WTC11 (cell line): ENCODE data around the gene HMGCL.

Source experiments
- SP1 ChIP-seq: sonication (generic); formaldehyde crosslinking; conservative IDR thresholded peaks from 2 replicates; pipeline ENCODE4 v1.8.1; 2022; ENCODE audit warnings: missing genetic modification reagents
- ZNF121 ChIP-seq: sonication (generic); formaldehyde crosslinking; IDR thresholded peaks from 2 replicates; pipeline ENCODE4 v1.8.0; 2023; ENCODE audit warnings: missing genetic modification reagents
- TF ChIP-seq, protein P1 (sequence below): fragments of 200-600 bp; IDR thresholded peaks from 2 replicates; pipeline ENCODE4 v1.8.0; 2022; ENCODE audit warnings: antibody characterized with exemption
- TF ChIP-seq, protein P2 (sequence below): fragments of 250-450 bp; sonication (Bioruptor Pico); conservative IDR thresholded peaks from 2 replicates; pipeline ENCODE4 v1.9.0; 2021; ENCODE audit warnings: mild to moderate bottlenecking
- TF ChIP-seq, protein P3 (sequence below): sonication (generic); formaldehyde crosslinking; IDR thresholded peaks from 2 replicates; pipeline ENCODE4 v1.8.1; 2023; ENCODE audit warnings: mild to moderate bottlenecking, moderate library complexity, missing genetic modification reagents
- TF ChIP-seq, protein P4 (sequence below): sonication (generic); formaldehyde crosslinking; IDR thresholded peaks from 2 replicates; pipeline ENCODE4 v1.8.1; 2022; ENCODE audit warnings: low read depth, missing genetic modification reagents, borderline replicate concordance
- TF ChIP-seq, protein P5 (sequence below): sonication (generic); formaldehyde crosslinking; IDR thresholded peaks from 2 replicates; pipeline ENCODE4 v1.8.1; 2022; ENCODE audit warnings: missing genetic modification reagents, borderline replicate concordance

DNA sequence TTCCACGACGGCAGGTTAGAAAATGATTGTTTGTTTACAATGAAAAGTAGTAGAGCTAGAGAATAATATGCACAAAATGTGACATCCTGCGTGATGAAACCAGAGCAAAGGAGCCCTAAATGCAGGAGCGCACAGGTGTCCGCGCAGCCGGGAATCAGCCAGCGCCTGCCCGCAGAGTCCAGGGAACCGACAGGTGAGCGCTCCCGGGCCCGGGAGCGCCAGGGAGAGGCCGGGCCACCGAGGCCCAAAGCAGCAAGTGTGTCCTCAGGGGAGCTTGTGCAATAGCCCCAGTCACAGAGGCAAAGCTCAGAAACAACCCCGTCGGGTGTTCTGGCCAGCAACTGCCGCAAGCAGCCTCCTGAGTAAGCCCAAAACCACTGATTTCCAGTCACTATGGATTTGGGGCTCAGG lies 23.9 kb downstream of the HMGCL start:
- TF ChIP-seq, protein P1, sequence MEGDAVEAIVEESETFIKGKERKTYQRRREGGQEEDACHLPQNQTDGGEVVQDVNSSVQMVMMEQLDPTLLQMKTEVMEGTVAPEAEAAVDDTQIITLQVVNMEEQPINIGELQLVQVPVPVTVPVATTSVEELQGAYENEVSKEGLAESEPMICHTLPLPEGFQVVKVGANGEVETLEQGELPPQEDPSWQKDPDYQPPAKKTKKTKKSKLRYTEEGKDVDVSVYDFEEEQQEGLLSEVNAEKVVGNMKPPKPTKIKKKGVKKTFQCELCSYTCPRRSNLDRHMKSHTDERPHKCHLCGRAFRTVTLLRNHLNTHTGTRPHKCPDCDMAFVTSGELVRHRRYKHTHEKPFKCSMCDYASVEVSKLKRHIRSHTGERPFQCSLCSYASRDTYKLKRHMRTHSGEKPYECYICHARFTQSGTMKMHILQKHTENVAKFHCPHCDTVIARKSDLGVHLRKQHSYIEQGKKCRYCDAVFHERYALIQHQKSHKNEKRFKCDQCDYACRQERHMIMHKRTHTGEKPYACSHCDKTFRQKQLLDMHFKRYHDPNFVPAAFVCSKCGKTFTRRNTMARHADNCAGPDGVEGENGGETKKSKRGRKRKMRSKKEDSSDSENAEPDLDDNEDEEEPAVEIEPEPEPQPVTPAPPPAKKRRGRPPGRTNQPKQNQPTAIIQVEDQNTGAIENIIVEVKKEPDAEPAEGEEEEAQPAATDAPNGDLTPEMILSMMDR, result no peak
- TF ChIP-seq, protein P2, sequence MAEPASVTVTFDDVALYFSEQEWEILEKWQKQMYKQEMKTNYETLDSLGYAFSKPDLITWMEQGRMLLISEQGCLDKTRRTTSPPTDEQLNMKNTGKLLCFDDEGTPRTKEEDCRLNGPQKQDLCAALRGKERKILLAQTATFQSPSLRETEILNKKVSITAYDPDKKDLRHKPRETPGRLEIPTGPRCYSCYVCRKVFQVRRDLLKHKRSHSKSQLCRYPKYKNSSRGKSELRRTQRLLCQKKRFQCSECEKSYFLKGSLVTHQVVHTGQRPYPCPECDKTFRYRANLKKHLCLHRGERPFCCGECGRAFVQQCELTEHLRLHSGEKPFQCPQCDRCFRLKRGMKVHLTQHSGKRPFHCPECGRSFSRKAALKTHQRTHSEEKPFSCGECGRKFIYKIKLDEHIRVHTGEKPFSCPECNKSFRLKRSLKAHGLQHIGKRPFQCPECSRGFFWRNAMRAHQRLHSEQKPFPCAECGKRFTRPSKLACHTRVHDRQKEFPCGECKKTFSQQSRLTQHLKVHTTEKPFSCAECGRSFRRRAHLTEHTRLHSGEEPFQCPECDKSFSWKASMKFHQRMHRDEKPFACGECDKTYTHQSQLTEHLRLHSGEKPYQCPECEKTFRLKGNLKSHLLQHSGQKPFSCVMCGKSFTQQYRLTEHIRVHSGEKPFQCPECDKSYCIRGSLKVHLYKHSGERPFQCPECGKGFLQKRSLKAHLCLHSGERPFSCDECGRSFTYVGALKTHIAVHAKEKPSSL (CRISPR knock-in tag), result no peak
- TF ChIP-seq, protein P3, sequence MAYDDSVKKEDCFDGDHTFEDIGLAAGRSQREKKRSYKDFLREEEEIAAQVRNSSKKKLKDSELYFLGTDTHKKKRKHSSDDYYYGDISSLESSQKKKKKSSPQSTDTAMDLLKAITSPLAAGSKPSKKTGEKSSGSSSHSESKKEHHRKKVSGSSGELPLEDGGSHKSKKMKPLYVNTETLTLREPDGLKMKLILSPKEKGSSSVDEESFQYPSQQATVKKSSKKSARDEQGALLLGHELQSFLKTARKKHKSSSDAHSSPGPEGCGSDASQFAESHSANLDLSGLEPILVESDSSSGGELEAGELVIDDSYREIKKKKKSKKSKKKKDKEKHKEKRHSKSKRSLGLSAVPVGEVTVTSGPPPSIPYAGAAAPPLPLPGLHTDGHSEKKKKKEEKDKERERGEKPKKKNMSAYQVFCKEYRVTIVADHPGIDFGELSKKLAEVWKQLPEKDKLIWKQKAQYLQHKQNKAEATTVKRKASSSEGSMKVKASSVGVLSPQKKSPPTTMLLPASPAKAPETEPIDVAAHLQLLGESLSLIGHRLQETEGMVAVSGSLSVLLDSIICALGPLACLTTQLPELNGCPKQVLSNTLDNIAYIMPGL (CRISPR knock-in tag), result no peak
- TF ChIP-seq ZNF121 (CRISPR knock-in tag), result no peak
- TF ChIP-seq, protein P4, sequence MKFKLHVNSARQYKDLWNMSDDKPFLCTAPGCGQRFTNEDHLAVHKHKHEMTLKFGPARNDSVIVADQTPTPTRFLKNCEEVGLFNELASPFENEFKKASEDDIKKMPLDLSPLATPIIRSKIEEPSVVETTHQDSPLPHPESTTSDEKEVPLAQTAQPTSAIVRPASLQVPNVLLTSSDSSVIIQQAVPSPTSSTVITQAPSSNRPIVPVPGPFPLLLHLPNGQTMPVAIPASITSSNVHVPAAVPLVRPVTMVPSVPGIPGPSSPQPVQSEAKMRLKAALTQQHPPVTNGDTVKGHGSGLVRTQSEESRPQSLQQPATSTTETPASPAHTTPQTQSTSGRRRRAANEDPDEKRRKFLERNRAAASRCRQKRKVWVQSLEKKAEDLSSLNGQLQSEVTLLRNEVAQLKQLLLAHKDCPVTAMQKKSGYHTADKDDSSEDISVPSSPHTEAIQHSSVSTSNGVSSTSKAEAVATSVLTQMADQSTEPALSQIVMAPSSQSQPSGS, result no peak
- TF ChIP-seq, protein P5, sequence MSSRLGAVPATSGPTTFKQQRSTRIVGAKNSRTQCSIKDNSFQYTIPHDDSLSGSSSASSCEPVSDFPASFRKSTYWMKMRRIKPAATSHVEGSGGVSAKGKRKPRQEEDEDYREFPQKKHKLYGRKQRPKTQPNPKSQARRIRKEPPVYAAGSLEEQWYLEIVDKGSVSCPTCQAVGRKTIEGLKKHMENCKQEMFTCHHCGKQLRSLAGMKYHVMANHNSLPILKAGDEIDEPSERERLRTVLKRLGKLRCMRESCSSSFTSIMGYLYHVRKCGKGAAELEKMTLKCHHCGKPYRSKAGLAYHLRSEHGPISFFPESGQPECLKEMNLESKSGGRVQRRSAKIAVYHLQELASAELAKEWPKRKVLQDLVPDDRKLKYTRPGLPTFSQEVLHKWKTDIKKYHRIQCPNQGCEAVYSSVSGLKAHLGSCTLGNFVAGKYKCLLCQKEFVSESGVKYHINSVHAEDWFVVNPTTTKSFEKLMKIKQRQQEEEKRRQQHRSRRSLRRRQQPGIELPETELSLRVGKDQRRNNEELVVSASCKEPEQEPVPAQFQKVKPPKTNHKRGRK (CRISPR knock-in tag), result no peak
- TF ChIP-seq SP1 (CRISPR knock-in tag), result no peak
